ENCODE measurements around the gene DNAJC25. TPM values are rescaled to one million over a fixed set of nuclear protein-coding genes. Genes with fewer than 3 reads are reported as not detected.
"Not testable (repeated sequence)": the region's sequence is repeated elsewhere in the genome, so short reads cannot be mapped to it uniquely, and the experiment has no call there.

The DNAJC25 gene
- total RNA-seq: 4.7 TPM

- peak; percentile 97 for DNase-seq
These were observed at the start of gene DNAJC25 for GRCh38 chr9:111631214-111631971. TSS of gene DNAJC25 (plus strand) at chr9:111631334. CDS start at chr9:111631408, 74 bp downstream.

- DNase-seq: no peak
These were observed 48.2 kb upstream of the DNAJC25 start for GRCh38 chr9:111582888-111583287.

- no peak for DNase-seq
These were observed 44.8 kb upstream of the DNAJC25 start for GRCh38 chr9:111586378-111586777.

- no peak for DNase-seq
These were observed 42.3 kb upstream of the DNAJC25 start for GRCh38 chr9:111588846-111589245.

GRCh38 chr9:111597852-111598732 is 33.0 kb upstream of the DNAJC25 start:
- DNase-seq: peak; percentile 28

- DNase-seq: no peak
These were observed 32.4 kb upstream of the DNAJC25 start for GRCh38 chr9:111598733-111599091.

- DNase-seq: peak; percentile 75
These were observed 31.8 kb upstream of the DNAJC25 start, which contains the start of gene PTGR1 for GRCh38 chr9:111599092-111599954. TSS of gene PTGR1 (minus strand) at chr9:111599647. CDS start at chr9:111597422, 2,225 bp downstream.

- DNase-seq: no peak
These were observed 31.2 kb upstream of the DNAJC25 start for GRCh38 chr9:111599955-111600343.

- DNase-seq: no peak
These were observed 29.7 kb upstream of the DNAJC25 start for GRCh38 chr9:111601237-111602018.

GRCh38 chr9:111603041-111603440 is 28.1 kb upstream of the DNAJC25 start:
- DNase-seq: no peak

GRCh38 chr9:111604054-111604615 is 27.0 kb upstream of the DNAJC25 start:
- DNase-seq: no peak

GRCh38 chr9:111605041-111605559 is 26.0 kb upstream of the DNAJC25 start:
- no peak for DNase-seq

GRCh38 chr9:111610149-111610548 is 21.0 kb upstream of the DNAJC25 start:
- DNase-seq: no peak

GRCh38 chr9:111610845-111611244 is 20.3 kb upstream of the DNAJC25 start:
- DNase-seq: no peak

GRCh38 chr9:111613436-111614040 is 17.6 kb upstream of the DNAJC25 start:
- no peak for DNase-seq

GRCh38 chr9:111615928-111616327 is 15.2 kb upstream of the DNAJC25 start:
- no peak for DNase-seq

GRCh38 chr9:111617349-111617748 is 13.8 kb upstream of the DNAJC25 start:
- not testable (repeated sequence) for DNase-seq

- DNase-seq: peak; percentile 7
These were observed 9.1 kb upstream of the DNAJC25 start for GRCh38 chr9:111621895-111622480.

GRCh38 chr9:111622626-111623025 is 8.5 kb upstream of the DNAJC25 start:
- no peak for DNase-seq

Measured in occipital lobe (tissue), 2 donors.